OCI-LY7 (cell line): ENCODE results near the gene AUTS2. TPM values are rescaled to one million over a fixed set of nuclear protein-coding genes. Genes with fewer than 3 reads are reported as not detected.

Experiments used
- BruUV-seq: library from RNA; stranded (reverse); fragments of 400-500 nt; replicated peaks from 2 replicates; lab custom pipeline; 2021; lab: Mats Ljungman, UMichigan
- CTCF ChIA-PET: fragments of 300-600 bp; sonication (Branson Sonifier 250); formaldehyde crosslinking; loops from one replicate; lab custom pipeline; 2022; ENCODE audit warnings: antibody characterized with exemption; ENCODE audit not compliant: unreplicated experiment; lab: Charles Lee
- POLR2A ChIA-PET: fragments of 300-600 bp; sonication (Branson Sonifier 250); formaldehyde crosslinking; loops from one replicate; lab custom pipeline; 2022; ENCODE audit warnings: antibody characterized with exemption; lab: Charles Lee
- DNase-seq: peaks from one replicate; pipeline ENCODE4 v3.0.0-alpha.2; 2015; ENCODE audit warnings: low spot score
- H2AFZ ChIP-seq: fragments of 200-600 bp; sonication (generic), shearing (Covaris generic); 2 replicates; pipeline ENCODE4 v1.6.1; 2014; ENCODE audit warnings: mild to moderate bottlenecking, antibody characterized with exemption, low read length, moderate library complexity
- H3K27ac ChIP-seq: fragments of 200-600 bp; sonication (generic); 2 replicates; pipeline ENCODE4 v1.5.1; 2014; ENCODE audit warnings: mixed run types, low read depth, mild to moderate bottlenecking, moderate library complexity, low read length, inconsistent platforms; ENCODE audit not compliant: poor library complexity, severe bottlenecking
- H3K36me3 ChIP-seq: fragments of 200-600 bp; sonication (generic); 2 replicates; pipeline ENCODE4 v1.6.1; 2014; ENCODE audit warnings: mild to moderate bottlenecking, antibody characterized with exemption, low read length, moderate library complexity, mixed read lengths; ENCODE audit not compliant: insufficient read depth
- H3K4me1 ChIP-seq: fragments of 200-600 bp; sonication (generic); 2 replicates; pipeline ENCODE4 v1.5.1; 2014; ENCODE audit warnings: mild to moderate bottlenecking, low read length; ENCODE audit not compliant: insufficient read depth, poor library complexity, severe bottlenecking
- H3K4me2 ChIP-seq: fragments of 200-600 bp; sonication (generic); 2 replicates; pipeline ENCODE4 v1.6.1; 2014; ENCODE audit warnings: mild to moderate bottlenecking, low read length
- H3K4me3 ChIP-seq: fragments of 200-600 bp; sonication (generic); 2 replicates; pipeline ENCODE4 v1.5.1; 2014; ENCODE audit warnings: mild to moderate bottlenecking, low read depth, low read length; ENCODE audit not compliant: poor library complexity, severe bottlenecking
- H3K79me2 ChIP-seq: fragments of 200-600 bp; sonication (generic); 2 replicates; pipeline ENCODE4 v1.6.1; 2016; ENCODE audit warnings: low read depth, mild to moderate bottlenecking, low read length, moderate library complexity, mixed read lengths; ENCODE audit not compliant: insufficient read depth
- H3K9me2 ChIP-seq: fragments of 200-600 bp; sonication (generic); 2 replicates; pipeline ENCODE4 v1.6.1; 2016; ENCODE audit warnings: mild to moderate bottlenecking, low read length, mixed read lengths; ENCODE audit not compliant: insufficient read depth
- H3K9me3 ChIP-seq: fragments of 200-600 bp; sonication (generic); 2 replicates; pipeline ENCODE4 v1.6.1; 2014; ENCODE audit warnings: mild to moderate bottlenecking, mixed run types, low read length, mixed read lengths
- H4K20me1 ChIP-seq: fragments of 200-600 bp; sonication (generic); 2 replicates; pipeline ENCODE4 v1.6.1; 2014; ENCODE audit warnings: mild to moderate bottlenecking, antibody characterized with exemption, low read length, moderate library complexity, mixed read lengths; ENCODE audit not compliant: insufficient read depth
- EZH2phosphoT487 ChIP-seq: fragments of 200-600 bp; sonication (generic); IDR thresholded peaks from 2 replicates; pipeline ENCODE4 v1.6.1; 2018; ENCODE audit warnings: low read depth, borderline replicate concordance, mild to moderate bottlenecking, mixed run types, antibody characterized with exemption, low read length, moderate library complexity, mixed read lengths
- intact Hi-C: fragments of 100-400 bp; cut with micrococcal nuclease; formaldehyde crosslinking; loops from one replicate; pipeline ENCODE4 v1.10.0; 2022; ENCODE audit not compliant: unreplicated experiment
- total RNA-seq, 2 experiments: library from RNA; depleted of rRNA in 1 of 2; stranded (reverse); fragments of >200 nt in 1 of 2; shearing (Covaris generic) in 1 of 2; gene quantifications; 2 replicates each; pipeline ENCODE4 v1.2.3, GENCODE V29; 2014 to 2022
- TF ChIP-seq, protein P1 (sequence below): fragments of 200-600 bp; sonication (generic); conservative IDR thresholded peaks from 2 replicates; pipeline ENCODE4 v1.5.1; 2014; ENCODE audit warnings: mild to moderate bottlenecking, antibody characterized with exemption, low read length, moderate library complexity, mixed read lengths

Gene AUTS2
- total RNA-seq, 2 experiments from 2014 or later: 37.9 to 78.5 TPM

GRCh38 chr7:70616821-70617220 is 1018.5 kb downstream of the AUTS2 start:
- Histone ChIP-seq H3K4me1 (no peaks in the 10 kb centered on the region), H3K4me2 (no peak overlapping the region), H3K79me2 (no peaks in the 10 kb centered on the region), H3K36me3 (no peaks in the 10 kb centered on the region), H3K9me3 (no peaks in the 10 kb centered on the region), H3K9me2 (no peaks in the 10 kb centered on the region), H2AFZ (no peak overlapping the region), H3K4me3 (no peak overlapping the region), H3K27ac (no peak overlapping the region), H4K20me1 (no peaks in the 10 kb centered on the region)
- TF ChIP-seq EZH2phosphoT487: no peak
- TF ChIP-seq, protein P1, sequence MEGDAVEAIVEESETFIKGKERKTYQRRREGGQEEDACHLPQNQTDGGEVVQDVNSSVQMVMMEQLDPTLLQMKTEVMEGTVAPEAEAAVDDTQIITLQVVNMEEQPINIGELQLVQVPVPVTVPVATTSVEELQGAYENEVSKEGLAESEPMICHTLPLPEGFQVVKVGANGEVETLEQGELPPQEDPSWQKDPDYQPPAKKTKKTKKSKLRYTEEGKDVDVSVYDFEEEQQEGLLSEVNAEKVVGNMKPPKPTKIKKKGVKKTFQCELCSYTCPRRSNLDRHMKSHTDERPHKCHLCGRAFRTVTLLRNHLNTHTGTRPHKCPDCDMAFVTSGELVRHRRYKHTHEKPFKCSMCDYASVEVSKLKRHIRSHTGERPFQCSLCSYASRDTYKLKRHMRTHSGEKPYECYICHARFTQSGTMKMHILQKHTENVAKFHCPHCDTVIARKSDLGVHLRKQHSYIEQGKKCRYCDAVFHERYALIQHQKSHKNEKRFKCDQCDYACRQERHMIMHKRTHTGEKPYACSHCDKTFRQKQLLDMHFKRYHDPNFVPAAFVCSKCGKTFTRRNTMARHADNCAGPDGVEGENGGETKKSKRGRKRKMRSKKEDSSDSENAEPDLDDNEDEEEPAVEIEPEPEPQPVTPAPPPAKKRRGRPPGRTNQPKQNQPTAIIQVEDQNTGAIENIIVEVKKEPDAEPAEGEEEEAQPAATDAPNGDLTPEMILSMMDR: no peak
- intact Hi-C loops: no loop called here
- no peak for DNase-seq
- no TSS peak for BruUV-seq
- ChIA-PET CTCF (no interaction called here), POLR2A (interaction anchor here (0.6 to 1.8 kb wide), 2 partner anchors 13 to 792 kb away, joined by 4 to 7 read pairs; no protein-coding TSS in a partner anchor)

- Histone ChIP-seq H2AFZ (no peak overlapping the region), H3K4me2 (no peak overlapping the region), H3K27ac (no peak overlapping the region), H3K4me3 (no peak overlapping the region), H4K20me1 (no peaks in the 10 kb centered on the region), H3K79me2 (no peaks in the 10 kb centered on the region), H3K9me3 (no peaks in the 10 kb centered on the region), H3K9me2 (no peaks in the 10 kb centered on the region), H3K36me3 (no peaks in the 10 kb centered on the region), H3K4me1 (no peaks in the 10 kb centered on the region)
- intact Hi-C loops: no loop called here
- ChIA-PET POLR2A (no interaction called here), CTCF (no interaction called here)
- TF ChIP-seq EZH2phosphoT487: no peak
- TF ChIP-seq, protein P1: no peak
- no TSS peak for BruUV-seq
- DNase-seq: no peak
These were observed 1019.8 kb downstream of the AUTS2 start for GRCh38 chr7:70618020-70618551.

- POLR2A ChIA-PET: interaction anchor here (0.6 kb wide), 1 partner anchor 23 kb away, joined by 3 read pairs; no protein-coding TSS in a partner anchor
These were observed 1020.9 kb downstream of the AUTS2 start for GRCh38 chr7:70619130-70619529.

More at GRCh38 chr7:70619130-70619529, 1020.9 kb downstream of the AUTS2 start:
- DNase-seq: no peak
- Histone ChIP-seq H3K36me3 (no peaks in the 10 kb centered on the region), H3K79me2 (no peaks in the 10 kb centered on the region), H3K9me3 (no peaks in the 10 kb centered on the region), H3K4me3 (no peak overlapping the region), H3K4me1 (no peaks in the 10 kb centered on the region), H4K20me1 (no peaks in the 10 kb centered on the region), H3K9me2 (no peaks in the 10 kb centered on the region), H2AFZ (no peak overlapping the region), H3K27ac (no peak overlapping the region), H3K4me2 (no peak overlapping the region)
- BruUV-seq: no TSS peak
- intact Hi-C loops: no loop called here
- CTCF ChIA-PET: no interaction called here
- no peak for TF ChIP-seq EZH2phosphoT487
- TF ChIP-seq, protein P1: no peak
